SK-N-SH (cell line): ENCODE measurements around the gene DPEP1. TPM values are rescaled to one million over a fixed set of nuclear protein-coding genes. Genes with fewer than 3 reads are reported as not detected.

Source experiments
- CTCF ChIA-PET: fragments of 300-600, 350-600 bp; formaldehyde crosslinking; extraction: SDS; loops from one replicate; lab custom pipeline; 2021; lab: Yijun Ruan, JAX
- POLR2A ChIA-PET: fragments of 350-600 bp; sonication (Branson Sonifier 250); formaldehyde crosslinking; extraction: SDS; loops from one replicate; lab custom pipeline; 2020; ENCODE audit warnings: antibody characterized with exemption, inconsistent platforms; lab: Yijun Ruan, JAX
- DNase-seq: peaks from one replicate; pipeline ENCODE4 v3.0.0; 2012
- H2AFZ ChIP-seq: fragments of 200-600 bp; sonication (generic); 2 replicates; pipeline ENCODE4 v1.8.1; 2016; ENCODE audit warnings: antibody characterized with exemption, mild to moderate bottlenecking, low read depth
- H3F3A ChIP-seq: fragments of 200-600 bp; sonication (generic); replicated peaks from 2 replicates; pipeline ENCODE3; 2016; ENCODE audit warnings: antibody characterized with exemption, mild to moderate bottlenecking; ENCODE audit not compliant: insufficient read depth
- H3K27ac ChIP-seq, 2 experiments: fragments of 200-500 bp in 1 of 2; fragments of 200-600 bp in 1 of 2; sonication (Bioruptor generic) in 1 of 2; sonication (generic), shearing (Covaris generic) in 1 of 2; 2 replicates each; pipeline versions ENCODE4 v1.5.1 to v1.6.1; 2014 to 2016; ENCODE audit warnings: low read depth in 2 of 2, inconsistent platforms in 1 of 2, low read length in 1 of 2, mild to moderate bottlenecking in 1 of 2, mixed read lengths in 1 of 2
- H3K27me3 ChIP-seq: fragments of 200-600 bp; sonication (generic), shearing (Covaris generic); 2 replicates; pipeline ENCODE4 v1.6.1; 2016; ENCODE audit warnings: mixed run types; ENCODE audit not compliant: insufficient read depth
- H3K36me3 ChIP-seq, 2 experiments: fragments of 200-500 bp in 1 of 2; fragments of 200-600 bp in 1 of 2; sonication (Bioruptor generic) in 1 of 2; sonication (generic) in 1 of 2; replicated peaks in 1 of 2; 2 replicates each; pipeline versions ENCODE3 to v1.5.1; 2014 to 2016; ENCODE audit warnings: low read length in 1 of 2, mild to moderate bottlenecking in 1 of 2; ENCODE audit not compliant: insufficient read depth in 2 of 2, control insufficient read depth in 1 of 2
- H3K4me1 ChIP-seq, 2 experiments: fragments of 200-500 bp in 1 of 2; fragments of 200-600 bp in 1 of 2; sonication (Bioruptor generic) in 1 of 2; sonication (generic), shearing (Covaris generic) in 1 of 2; 2 replicates each; pipeline versions ENCODE4 v1.5.1 to v1.6.1; 2014 to 2016; ENCODE audit warnings: low read depth in 1 of 2, low read length in 1 of 2, mixed run types in 1 of 2; ENCODE audit not compliant: insufficient read depth in 2 of 2, control insufficient read depth in 1 of 2
- H3K4me2 ChIP-seq: fragments of 200-600 bp; sonication (generic), shearing (Covaris generic); 2 replicates; pipeline ENCODE4 v1.6.1; 2017; ENCODE audit warnings: mixed run types
- H3K4me3 ChIP-seq, 2 experiments: fragments of 200-500 bp in 1 of 2; fragments of 200-600 bp in 1 of 2; sonication (Bioruptor generic) in 1 of 2; sonication (generic), shearing (Covaris generic) in 1 of 2; 2 replicates each; pipeline versions ENCODE4 v1.5.1 to v1.8.1; 2014 to 2016; ENCODE audit warnings: low read depth in 2 of 2, inconsistent platforms in 1 of 2, low read length in 1 of 2, mild to moderate bottlenecking in 1 of 2, mixed read lengths in 1 of 2, moderate library complexity in 1 of 2
- H3K79me2 ChIP-seq: fragments of 200-600 bp; sonication (generic); 2 replicates; pipeline ENCODE4 v1.8.1; 2017; ENCODE audit warnings: mild to moderate bottlenecking; ENCODE audit not compliant: insufficient read depth
- H3K9ac ChIP-seq: fragments of 200-600 bp; sonication (generic); 2 replicates; pipeline ENCODE4 v1.6.1; 2017; ENCODE audit warnings: mixed run types
- H3K9me2 ChIP-seq: fragments of 200-600 bp; sonication (generic); 2 replicates; pipeline ENCODE4 v1.6.1; 2017; ENCODE audit warnings: mixed run types
- H3K9me3 ChIP-seq: fragments of 200-600 bp; sonication (generic); 2 replicates; pipeline ENCODE4 v1.6.1; 2017; ENCODE audit warnings: mixed run types, mild to moderate bottlenecking, moderate library complexity
- H4K20me1 ChIP-seq: fragments of 200-600 bp; sonication (generic); 2 replicates; pipeline ENCODE4 v1.6.1; 2017; ENCODE audit warnings: mild to moderate bottlenecking, mixed run types; ENCODE audit not compliant: insufficient read depth
- EP300 ChIP-seq, 2 experiments: IDR thresholded peaks; 2 replicates each; pipeline versions ENCODE4 v1.4.0 to v1.6.1; 2012; ENCODE audit warnings: borderline replicate concordance in 1 of 2, low read depth in 1 of 2, low read length in 1 of 2
- FOSL2 ChIP-seq: IDR thresholded peaks from 2 replicates; pipeline ENCODE4 v1.4.0; 2012; ENCODE audit warnings: low read depth, mild to moderate bottlenecking, moderate library complexity, borderline replicate concordance
- GATA2 ChIP-seq: sonication (generic); formaldehyde crosslinking; IDR thresholded peaks from 2 replicates; pipeline ENCODE4 v1.5.0; 2020; ENCODE audit warnings: mild to moderate bottlenecking, missing genetic modification reagents
- RCOR1 ChIP-seq: fragments of 150-350 bp; IDR thresholded peaks from 2 replicates; pipeline ENCODE4 v1.6.1; 2017; ENCODE audit warnings: antibody characterized with exemption, low read length
- RFX5 ChIP-seq: IDR thresholded peaks from 2 replicates; pipeline ENCODE4 v1.6.1; 2012; ENCODE audit warnings: mild to moderate bottlenecking, improper control_type of control experiment, low read length
- WGBS: methylation state at CpG from one replicate; pipeline ENCODE4 v1.1.6; 2017; ENCODE audit warnings: low lambda C conversion rate; 5-methylcytosine and 5-hydroxymethylcytosine counted together
- polyA plus RNA-seq, 3 experiments: library from polyadenylated mRNA; depleted of rRNA; stranded (reverse); fragments of >200 nt; gene quantifications; 2 replicates each; pipeline ENCODE4 v1.2.3, GENCODE V29; 2012
- TF ChIP-seq, protein P1 (sequence below): fragments of 200-600 bp; sonication (generic); IDR thresholded peaks from 2 replicates; pipeline ENCODE4 v1.6.1; 2017; ENCODE audit warnings: antibody characterized with exemption, mild to moderate bottlenecking, moderate library complexity
- TF ChIP-seq, protein P2 (sequence below): IDR thresholded peaks from 2 replicates; pipeline ENCODE4 v1.4.0; 2012; ENCODE audit warnings: low read depth
- TF ChIP-seq, protein P3 (sequence below): IDR thresholded peaks from 2 replicates; pipeline ENCODE4; 2012
- TF ChIP-seq, protein P4 (sequence below): IDR thresholded peaks from 2 replicates; pipeline ENCODE4 v1.6.1; 2012; ENCODE audit warnings: mild to moderate bottlenecking, low read depth, low read length, moderate library complexity

DPEP1 gene
- polyA plus RNA-seq, 1 of the 3 experiments (the other 2 are of a cell fraction): 0.05 TPM

DNA sequence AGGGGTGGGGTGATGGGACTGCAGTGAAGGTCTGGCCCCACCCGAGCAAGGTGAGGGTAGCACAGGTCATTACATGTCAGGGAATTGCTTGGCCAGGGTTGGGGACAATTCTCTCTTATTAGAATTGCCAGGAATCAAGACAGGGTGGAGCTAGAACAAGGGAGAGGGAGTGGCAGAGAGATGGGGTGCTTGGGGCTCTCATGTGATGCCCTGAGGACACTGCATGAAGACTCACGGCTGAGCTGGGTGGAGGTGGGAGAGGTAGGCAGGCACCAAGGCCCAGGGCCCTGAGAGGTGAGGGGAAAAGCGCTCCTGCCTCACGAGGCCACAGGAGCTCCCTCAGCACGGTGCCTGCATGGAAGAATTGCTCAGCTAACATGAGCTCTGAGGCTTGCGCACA, 3.6 kb downstream of the DPEP1 start:
- no peaks in the 10 kb centered on the region for H3K36me3 ChIP-seq

More for the DNA sequence above, 3.6 kb downstream of the DPEP1 start:
- Histone ChIP-seq H3K27me3 (no peaks in the 10 kb centered on the region), H3K9me3 (no peaks in the 10 kb centered on the region), H3K9me2 (no peaks in the 10 kb centered on the region), H2AFZ (no peak overlapping the region), H3F3A (peaks cover 6% of the 10 kb centered on the region), H3K27ac (no peak overlapping the region), H3K4me1 (no peaks in the 10 kb centered on the region; a peak in 1 of 4 replicates), H3K79me2 (no peaks in the 10 kb centered on the region), H3K4me3 (no peak overlapping the region), H3K9ac (no peak overlapping the region)
- 43% methylated on average over 5 of the region's 6 CpGs for WGBS
- CTCF ChIA-PET: interaction anchor here (1.0 kb wide), 1 partner anchor 20 kb away, joined by 3 read pairs; no protein-coding TSS in a partner anchor
- POLR2A ChIA-PET: no interaction called here
- TF ChIP-seq RCOR1 (no peak), EP300 (IDR thresholded peaks at IDR 0.05; ENCODE audit: borderline replicate concordance in 1 of 2, low read depth in 1 of 2, low read length in 1 of 2) (no peak), RFX5 (no peak), FOSL2 (no peak), GATA2 (no peak)
- TF ChIP-seq, protein P1, sequence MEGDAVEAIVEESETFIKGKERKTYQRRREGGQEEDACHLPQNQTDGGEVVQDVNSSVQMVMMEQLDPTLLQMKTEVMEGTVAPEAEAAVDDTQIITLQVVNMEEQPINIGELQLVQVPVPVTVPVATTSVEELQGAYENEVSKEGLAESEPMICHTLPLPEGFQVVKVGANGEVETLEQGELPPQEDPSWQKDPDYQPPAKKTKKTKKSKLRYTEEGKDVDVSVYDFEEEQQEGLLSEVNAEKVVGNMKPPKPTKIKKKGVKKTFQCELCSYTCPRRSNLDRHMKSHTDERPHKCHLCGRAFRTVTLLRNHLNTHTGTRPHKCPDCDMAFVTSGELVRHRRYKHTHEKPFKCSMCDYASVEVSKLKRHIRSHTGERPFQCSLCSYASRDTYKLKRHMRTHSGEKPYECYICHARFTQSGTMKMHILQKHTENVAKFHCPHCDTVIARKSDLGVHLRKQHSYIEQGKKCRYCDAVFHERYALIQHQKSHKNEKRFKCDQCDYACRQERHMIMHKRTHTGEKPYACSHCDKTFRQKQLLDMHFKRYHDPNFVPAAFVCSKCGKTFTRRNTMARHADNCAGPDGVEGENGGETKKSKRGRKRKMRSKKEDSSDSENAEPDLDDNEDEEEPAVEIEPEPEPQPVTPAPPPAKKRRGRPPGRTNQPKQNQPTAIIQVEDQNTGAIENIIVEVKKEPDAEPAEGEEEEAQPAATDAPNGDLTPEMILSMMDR: no peak
- TF ChIP-seq, protein P2, sequence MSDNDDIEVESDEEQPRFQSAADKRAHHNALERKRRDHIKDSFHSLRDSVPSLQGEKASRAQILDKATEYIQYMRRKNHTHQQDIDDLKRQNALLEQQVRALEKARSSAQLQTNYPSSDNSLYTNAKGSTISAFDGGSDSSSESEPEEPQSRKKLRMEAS: no peak
- TF ChIP-seq, protein P3, sequence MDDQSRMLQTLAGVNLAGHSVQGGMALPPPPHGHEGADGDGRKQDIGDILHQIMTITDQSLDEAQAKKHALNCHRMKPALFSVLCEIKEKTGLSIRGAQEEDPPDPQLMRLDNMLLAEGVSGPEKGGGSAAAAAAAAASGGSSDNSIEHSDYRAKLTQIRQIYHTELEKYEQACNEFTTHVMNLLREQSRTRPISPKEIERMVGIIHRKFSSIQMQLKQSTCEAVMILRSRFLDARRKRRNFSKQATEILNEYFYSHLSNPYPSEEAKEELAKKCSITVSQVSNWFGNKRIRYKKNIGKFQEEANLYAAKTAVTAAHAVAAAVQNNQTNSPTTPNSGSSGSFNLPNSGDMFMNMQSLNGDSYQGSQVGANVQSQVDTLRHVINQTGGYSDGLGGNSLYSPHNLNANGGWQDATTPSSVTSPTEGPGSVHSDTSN: no peak
- TF ChIP-seq, protein P4, sequence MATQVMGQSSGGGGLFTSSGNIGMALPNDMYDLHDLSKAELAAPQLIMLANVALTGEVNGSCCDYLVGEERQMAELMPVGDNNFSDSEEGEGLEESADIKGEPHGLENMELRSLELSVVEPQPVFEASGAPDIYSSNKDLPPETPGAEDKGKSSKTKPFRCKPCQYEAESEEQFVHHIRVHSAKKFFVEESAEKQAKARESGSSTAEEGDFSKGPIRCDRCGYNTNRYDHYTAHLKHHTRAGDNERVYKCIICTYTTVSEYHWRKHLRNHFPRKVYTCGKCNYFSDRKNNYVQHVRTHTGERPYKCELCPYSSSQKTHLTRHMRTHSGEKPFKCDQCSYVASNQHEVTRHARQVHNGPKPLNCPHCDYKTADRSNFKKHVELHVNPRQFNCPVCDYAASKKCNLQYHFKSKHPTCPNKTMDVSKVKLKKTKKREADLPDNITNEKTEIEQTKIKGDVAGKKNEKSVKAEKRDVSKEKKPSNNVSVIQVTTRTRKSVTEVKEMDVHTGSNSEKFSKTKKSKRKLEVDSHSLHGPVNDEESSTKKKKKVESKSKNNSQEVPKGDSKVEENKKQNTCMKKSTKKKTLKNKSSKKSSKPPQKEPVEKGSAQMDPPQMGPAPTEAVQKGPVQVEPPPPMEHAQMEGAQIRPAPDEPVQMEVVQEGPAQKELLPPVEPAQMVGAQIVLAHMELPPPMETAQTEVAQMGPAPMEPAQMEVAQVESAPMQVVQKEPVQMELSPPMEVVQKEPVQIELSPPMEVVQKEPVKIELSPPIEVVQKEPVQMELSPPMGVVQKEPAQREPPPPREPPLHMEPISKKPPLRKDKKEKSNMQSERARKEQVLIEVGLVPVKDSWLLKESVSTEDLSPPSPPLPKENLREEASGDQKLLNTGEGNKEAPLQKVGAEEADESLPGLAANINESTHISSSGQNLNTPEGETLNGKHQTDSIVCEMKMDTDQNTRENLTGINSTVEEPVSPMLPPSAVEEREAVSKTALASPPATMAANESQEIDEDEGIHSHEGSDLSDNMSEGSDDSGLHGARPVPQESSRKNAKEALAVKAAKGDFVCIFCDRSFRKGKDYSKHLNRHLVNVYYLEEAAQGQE: no peak
- TF ChIP-seq, all 33 proteins: peak for 0
- Histone ChIP-seq H3K4me2 (no peak overlapping the region), H4K20me1 (no peaks in the 10 kb centered on the region)
- no peak for DNase-seq
